WTC11 (cell line): Measurements from ENCODE around the gene TMC6. TPM values are rescaled to one million over a fixed set of nuclear protein-coding genes. Genes with fewer than 3 reads are reported as not detected.
"Not testable (repeated sequence)": the region's sequence is repeated elsewhere in the genome, so short reads cannot be mapped to it uniquely, and the experiment has no call there.

ENCODE experiments used
- ATAC-seq: fragments of 200-7000 bp; cut with Tn5 transposase; 2 replicates; pipeline ENCODE4 v1.10.0; 2021; ENCODE audit warnings: mild to moderate bottlenecking, moderate library complexity
- CTCF ChIA-PET: fragments of 300-600 bp; sonication (Branson Sonifier 250); formaldehyde crosslinking; loops from one replicate; lab custom pipeline; 2021; ENCODE audit warnings: antibody characterized with exemption; lab: Charles Lee
- POLR2A ChIA-PET: fragments of 350-600 bp; sonication (Branson Sonifier 250); formaldehyde crosslinking; loops from one replicate; lab custom pipeline; 2021; ENCODE audit warnings: antibody characterized with exemption; lab: Charles Lee
- DNase-seq: peaks from one replicate; pipeline ENCODE4 v3.0.0; 2021; ENCODE audit warnings: low spot score
- H3K27ac Mint-ChIP-seq: 2 replicates; pipeline ENCODE4 v1.8.0; 2021; ENCODE audit warnings: mixed read lengths
- H3K27me3 Mint-ChIP-seq: 2 replicates; pipeline ENCODE4 v1.8.0; 2021; ENCODE audit warnings: low read depth, mild to moderate bottlenecking, moderate library complexity, mixed read lengths
- H3K36me3 Mint-ChIP-seq: 2 replicates; pipeline ENCODE4 v1.8.0; 2021; ENCODE audit warnings: mixed read lengths
- H3K4me1 Mint-ChIP-seq: 2 replicates; pipeline ENCODE4 v1.8.0; 2022; ENCODE audit warnings: mixed read lengths
- H3K4me3 Mint-ChIP-seq: 2 replicates; pipeline ENCODE4 v1.8.0; 2021; ENCODE audit warnings: mild to moderate bottlenecking, moderate library complexity, mixed read lengths
- H3K9me3 Mint-ChIP-seq: 2 replicates; pipeline ENCODE4 v1.8.0; 2021; ENCODE audit warnings: mixed read lengths
- ETV6 ChIP-seq: sonication (generic); formaldehyde crosslinking; IDR thresholded peaks from 2 replicates; pipeline ENCODE4 v1.8.1; 2022; ENCODE audit warnings: mild to moderate bottlenecking, missing genetic modification reagents
- GABPB1 ChIP-seq: sonication (generic); formaldehyde crosslinking; IDR thresholded peaks from 2 replicates; pipeline ENCODE4 v1.8.1; 2023; ENCODE audit warnings: mild to moderate bottlenecking, missing genetic modification reagents
- MYBL2 ChIP-seq: sonication (generic); formaldehyde crosslinking; IDR thresholded peaks from 2 replicates; pipeline ENCODE4 v1.8.1; 2023; ENCODE audit warnings: mild to moderate bottlenecking, moderate library complexity, missing genetic modification reagents
- NFATC4 ChIP-seq: fragments of 250-450 bp; sonication (Bioruptor Pico); IDR thresholded peaks from 2 replicates; pipeline ENCODE4 v1.9.0; 2021; ENCODE audit warnings: mild to moderate bottlenecking
- PRDM15 ChIP-seq: sonication (generic); formaldehyde crosslinking; IDR thresholded peaks from 2 replicates; pipeline ENCODE4 v1.8.0; 2022; ENCODE audit warnings: missing genetic modification reagents
- RORB ChIP-seq: fragments of 250-450 bp; sonication (Bioruptor Pico); IDR thresholded peaks from 2 replicates; pipeline ENCODE4 v1.9.0; 2021; ENCODE audit warnings: mild to moderate bottlenecking
- SMAD4 ChIP-seq: sonication (generic); formaldehyde crosslinking; IDR thresholded peaks from 2 replicates; pipeline ENCODE4 v1.8.0; 2022; ENCODE audit warnings: mild to moderate bottlenecking, missing genetic modification reagents
- SP1 ChIP-seq: sonication (generic); formaldehyde crosslinking; conservative IDR thresholded peaks from 2 replicates; pipeline ENCODE4 v1.8.1; 2022; ENCODE audit warnings: missing genetic modification reagents
- ZNF138 ChIP-seq: sonication (generic); formaldehyde crosslinking; conservative IDR thresholded peaks from 2 replicates; pipeline ENCODE4 v1.8.1; 2022; ENCODE audit warnings: mild to moderate bottlenecking, moderate library complexity, missing genetic modification reagents
- ZNF317 ChIP-seq: sonication (generic); formaldehyde crosslinking; IDR thresholded peaks from 2 replicates; pipeline ENCODE4 v1.8.1; 2023; ENCODE audit warnings: low read depth, mild to moderate bottlenecking, moderate library complexity, missing genetic modification reagents, borderline replicate concordance
- ZNF416 ChIP-seq: fragments of 250-450 bp; sonication (Bioruptor Pico); IDR thresholded peaks from 2 replicates; pipeline ENCODE4 v1.9.0; 2021; ENCODE audit warnings: mild to moderate bottlenecking, inconsistent platforms
- ZNF423 ChIP-seq: fragments of 250-450 bp; sonication (Bioruptor Pico); IDR thresholded peaks from 2 replicates; pipeline ENCODE4 v2.1.2; 2022; ENCODE audit warnings: mild to moderate bottlenecking, moderate library complexity
- ZNF512 ChIP-seq: sonication (generic); formaldehyde crosslinking; IDR thresholded peaks from 2 replicates; pipeline ENCODE4 v1.8.1; 2022; ENCODE audit warnings: missing genetic modification reagents, borderline replicate concordance
- ZSCAN18 ChIP-seq: fragments of 250-450 bp; sonication (Bioruptor Pico); IDR thresholded peaks from 2 replicates; pipeline ENCODE4 v2.1.2; 2022; ENCODE audit warnings: mild to moderate bottlenecking, moderate library complexity
- total RNA-seq: library from RNA; stranded (reverse); gene quantifications from 3 replicates; pipeline ENCODE4 v1.2.3, GENCODE V29; 2021

Gene TMC6
- total RNA-seq, 1 experiment from 2014 or later: 120 TPM

- peak; percentile 100 for DNase-seq
- H3K27me3 Mint-ChIP-seq: 0 out of 2 replicates have a peak, but pooled peaks cover 3% of the 10 kb centered on the region
- peak; percentile 94 for ATAC-seq
- TF ChIP-seq MYBL2 (CRISPR knock-in tag) (no peak), ETV6 (CRISPR knock-in tag) (0 out of 2 replicates have a peak, but pooled peaks have one; percentile 29), SP1 (peak; percentile 94), GABPB1 (0 out of 2 replicates have a peak, but pooled peaks have one; percentile 26), ZNF317 (CRISPR knock-in tag) (no peak), PRDM15 (CRISPR knock-in tag) (peak; percentile 97)
- H3K4me3 Mint-ChIP-seq: peak overlapping the region; percentile 43
- H3K36me3 Mint-ChIP-seq: no peaks in the 10 kb centered on the region
- H3K4me1 Mint-ChIP-seq: peaks cover 19% of the 10 kb centered on the region
- peak overlapping the region; percentile 72; the same call in 1 of the 2 replicates for H3K27ac Mint-ChIP-seq
- POLR2A ChIA-PET: interaction anchor here (0.8 to 1.7 kb wide), 5 partner anchors 12 to 182 kb away, joined by 3 to 7 read pairs (median 4); partner anchors contain the start of genes AFMID, TK1, TMC6 and TNRC6C
- CTCF ChIA-PET: interaction anchor here (0.6 to 10.2 kb wide), 15 partner anchors 8 to 1217 kb away, joined by 3 to 82 read pairs (median 4); partner anchors contain the start of genes AFMID, TK1, TMC6 and TMC8
- H3K9me3 Mint-ChIP-seq: no peaks in the 10 kb centered on the region
These were observed 11.9 kb upstream of the TMC6 start for GRCh38 chr17:78140169-78141051.

GRCh38 chr17:78139861-78140168 is 11.3 kb upstream of the TMC6 start:
- POLR2A ChIA-PET: interaction anchor here (0.8 to 1.7 kb wide), 4 partner anchors 12 to 47 kb away, joined by 4 to 7 read pairs (median 5); partner anchors contain the start of genes AFMID, TK1 and TMC6
- Mint-ChIP-seq H3K4me1 (peaks cover 19% of the 10 kb centered on the region), H3K27ac (peak overlapping the region; percentile 72; the same call in 1 of the 2 replicates), H3K4me3 (peak overlapping the region; percentile 43; the same call in 1 of the 2 replicates)
- H3K27me3 Mint-ChIP-seq, H3K36me3 Mint-ChIP-seq, DNase-seq, ATAC-seq, H3K9me3 Mint-ChIP-seq: not testable (repeated sequence)
- CTCF ChIA-PET: interaction anchor here (0.7 to 10.2 kb wide), 10 partner anchors 8 to 1217 kb away, joined by 3 to 82 read pairs (median 12); partner anchors contain the start of genes AFMID, TK1, TMC6 and TMC8

- no peak for DNase-seq
- POLR2A ChIA-PET: no interaction called here
- TF ChIP-seq ZNF138 (no peak), GABPB1 (no peak), ZNF512 (CRISPR knock-in tag) (no peak), RORB (CRISPR knock-in tag) (no peak), MYBL2 (CRISPR knock-in tag) (no peak), NFATC4 (no peak), ZNF416 (CRISPR knock-in tag) (no peak), SMAD4 (CRISPR knock-in tag) (no peak), ETV6 (CRISPR knock-in tag) (no peak), ZSCAN18 (CRISPR knock-in tag) (no peak), ZNF423 (CRISPR knock-in tag) (no peak)
- no peak overlapping the region for H3K4me3 Mint-ChIP-seq
- H3K9me3 Mint-ChIP-seq: no peaks in the 10 kb centered on the region
- peaks cover 9% of the 10 kb centered on the region for H3K27me3 Mint-ChIP-seq
- H3K27ac Mint-ChIP-seq: no peak overlapping the region
- H3K36me3 Mint-ChIP-seq: no peaks in the 10 kb centered on the region
- ATAC-seq: no peak
- CTCF ChIA-PET: interaction anchor here (0.6 to 10.2 kb wide), 13 partner anchors 10 to 112 kb away, joined by 3 to 82 read pairs (median 9); partner anchors contain the start of genes AFMID, TK1, TMC6 and TMC8
- peaks cover 24% of the 10 kb centered on the region for H3K4me1 Mint-ChIP-seq
These were observed 9.9 kb upstream of the TMC6 start for GRCh38 chr17:78138204-78139060.
